Ecto neural progenitor cell (in vitro differentiated cells): Measurements from ENCODE around the gene GOLGA6L7.
A peak's percentile ranks its signal among the peaks of the same experiment; 100 is the strongest.
"Not testable (repeated sequence)": the region's sequence is repeated elsewhere in the genome, so short reads cannot be mapped to it uniquely, and the experiment has no call there.

Source experiments
- DNase-seq: peaks from one replicate; pipeline ENCODE4 v3.0.0-alpha.2; 2018; ENCODE audit warnings: low spot score

Gene GOLGA6L7, protein sequence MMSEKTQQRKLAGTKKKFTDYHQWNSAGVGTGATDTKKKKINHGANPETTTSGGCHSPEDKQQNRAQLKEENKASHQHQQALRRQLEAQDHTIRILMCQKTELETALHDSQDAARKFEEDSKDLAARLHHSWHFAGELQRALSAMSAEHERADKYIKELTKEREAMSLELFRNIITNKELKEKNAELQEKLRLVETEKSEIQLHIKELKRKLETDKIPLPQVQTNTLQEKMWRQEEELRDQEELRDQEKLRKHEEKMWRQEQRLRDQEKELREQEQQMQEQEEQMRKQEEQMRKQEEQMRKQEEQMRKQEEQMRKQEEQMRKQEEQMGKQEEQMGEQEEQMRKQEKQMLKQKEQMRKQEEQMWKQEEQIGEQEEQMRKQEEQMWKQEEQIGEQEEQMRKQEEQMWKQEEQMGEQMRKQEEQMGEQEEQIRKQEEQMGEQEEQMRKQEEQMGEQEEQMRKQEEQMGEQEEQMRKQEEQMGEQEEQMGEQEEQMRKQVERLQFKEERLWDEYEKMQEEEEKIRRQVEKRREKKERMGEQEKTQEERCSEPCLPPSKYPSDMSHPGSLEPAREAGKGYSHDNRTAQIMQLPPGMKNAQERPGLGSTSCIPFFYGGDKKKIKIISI

DNA sequence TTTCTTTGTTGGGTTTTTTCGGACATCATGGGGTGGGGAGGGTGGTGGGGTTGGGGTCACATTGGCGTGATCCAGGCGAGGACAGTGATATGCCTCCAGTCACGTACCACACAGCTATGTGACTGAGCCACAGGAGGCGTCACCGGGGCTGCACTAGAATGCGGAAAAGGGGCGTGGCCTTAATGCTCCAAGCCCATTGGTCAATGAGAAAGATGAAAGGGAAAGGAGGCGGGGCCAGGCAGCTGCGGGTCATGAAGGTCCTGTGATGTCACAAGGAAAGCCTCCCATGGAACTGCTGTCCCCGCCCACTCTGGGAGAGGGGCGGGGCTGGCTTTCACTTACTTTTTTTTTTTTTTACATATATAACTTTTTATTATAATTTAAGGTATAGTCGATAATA, at the start of gene GOLGA6L7:
GOLGA6L7 (minus strand) TSS at position 124 of the 400 bp plus-strand sequence; CDS start at position 29, 95 bp downstream.
- DNase-seq, result not testable (repeated sequence)

DNA sequence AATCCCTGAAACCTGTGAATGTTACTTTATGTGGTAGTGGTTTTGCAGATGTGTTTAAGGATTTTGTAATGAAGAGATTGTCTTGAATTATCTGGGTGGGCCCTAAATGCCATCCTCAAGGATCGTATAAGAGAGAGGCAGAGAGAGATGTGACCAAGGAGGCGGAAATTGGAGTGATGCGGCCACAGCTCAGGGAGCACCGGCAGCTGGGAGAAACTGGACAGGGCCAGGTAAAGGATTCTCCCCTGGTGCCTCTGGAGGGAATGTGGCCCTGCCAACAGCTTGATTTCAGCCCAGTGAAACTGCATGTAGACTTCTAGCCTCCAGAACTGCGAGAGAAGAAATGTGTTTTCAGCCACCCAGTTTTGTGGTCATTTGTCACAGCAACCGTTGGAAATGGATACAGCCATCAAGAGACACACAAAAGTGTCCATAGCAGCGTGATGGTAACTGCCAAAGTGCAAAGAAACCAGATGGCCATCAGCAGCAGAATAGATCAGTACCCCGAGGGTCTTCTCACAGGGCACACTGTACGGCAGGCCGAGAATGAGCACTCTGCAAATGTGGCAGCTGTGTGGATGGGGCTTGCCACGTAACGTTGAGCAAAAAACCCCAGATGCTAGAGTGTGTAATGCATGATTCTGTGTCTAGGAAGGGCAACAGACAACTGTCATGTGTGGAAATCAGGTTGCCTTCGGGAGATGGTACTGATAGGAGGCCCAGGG, 49.6 kb upstream of the GOLGA6L7 start:
- no peak for DNase-seq

DNA sequence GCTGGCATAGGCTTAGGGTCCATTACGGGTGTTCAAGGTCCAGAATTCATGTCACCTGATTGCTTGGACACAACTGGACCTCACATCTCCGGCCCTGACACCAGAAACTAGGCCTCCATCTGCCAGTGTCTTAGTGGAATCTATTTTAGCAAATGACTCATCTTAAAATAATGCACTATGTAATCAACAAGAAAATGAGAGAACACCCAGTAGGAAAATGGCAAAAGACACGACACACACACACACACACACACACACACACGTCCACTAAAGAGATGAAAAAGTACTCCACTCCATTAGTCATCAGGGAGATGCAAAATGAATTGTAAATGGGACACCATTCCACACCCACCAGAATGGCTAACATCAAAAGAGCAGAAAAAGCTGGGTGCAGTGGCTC, 48.5 kb upstream of the GOLGA6L7 start:
- no peak for DNase-seq

DNA sequence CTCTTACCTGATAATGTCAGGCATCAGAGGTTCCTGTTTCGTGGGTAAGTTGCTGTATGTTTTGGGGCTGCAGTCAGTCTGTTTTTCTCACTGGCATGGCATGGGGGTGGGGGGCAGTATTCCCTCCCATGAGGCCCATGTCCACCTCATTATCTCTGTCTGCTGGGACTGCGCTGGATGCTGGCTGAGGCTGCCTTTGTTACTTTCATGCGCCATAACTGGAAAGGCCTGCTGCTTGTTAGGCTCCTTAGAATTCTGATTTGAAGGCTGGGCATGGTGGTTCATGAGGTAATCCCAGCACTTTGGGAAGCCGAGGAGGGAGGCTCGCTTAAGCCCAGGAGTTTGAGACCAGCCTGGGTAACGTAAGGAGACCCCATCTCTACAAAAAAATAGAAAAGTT, 47.1 kb upstream of the GOLGA6L7 start:
- no peak for DNase-seq

DNA sequence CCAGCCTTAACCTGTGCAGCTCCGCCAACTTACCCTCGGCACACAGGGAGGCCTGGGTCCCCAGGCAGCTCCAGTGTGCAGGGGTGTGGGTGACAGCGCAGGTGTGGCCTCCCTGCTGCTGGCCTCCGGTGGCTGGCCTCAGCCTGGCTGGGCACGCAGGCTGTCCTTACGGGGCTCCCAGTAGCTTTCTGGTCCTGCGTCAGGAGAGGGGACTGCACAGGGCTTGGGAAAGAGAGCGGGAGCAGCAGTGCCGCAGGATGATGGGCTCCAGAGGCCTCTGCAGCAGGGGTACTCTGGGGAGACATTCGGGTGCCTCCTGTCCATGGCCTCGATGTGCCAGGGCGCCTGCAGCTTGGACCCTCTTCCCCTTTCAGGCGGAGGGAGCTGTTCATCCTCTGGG, 46.7 kb upstream of the GOLGA6L7 start:
- DNase-seq, result no peak

DNA sequence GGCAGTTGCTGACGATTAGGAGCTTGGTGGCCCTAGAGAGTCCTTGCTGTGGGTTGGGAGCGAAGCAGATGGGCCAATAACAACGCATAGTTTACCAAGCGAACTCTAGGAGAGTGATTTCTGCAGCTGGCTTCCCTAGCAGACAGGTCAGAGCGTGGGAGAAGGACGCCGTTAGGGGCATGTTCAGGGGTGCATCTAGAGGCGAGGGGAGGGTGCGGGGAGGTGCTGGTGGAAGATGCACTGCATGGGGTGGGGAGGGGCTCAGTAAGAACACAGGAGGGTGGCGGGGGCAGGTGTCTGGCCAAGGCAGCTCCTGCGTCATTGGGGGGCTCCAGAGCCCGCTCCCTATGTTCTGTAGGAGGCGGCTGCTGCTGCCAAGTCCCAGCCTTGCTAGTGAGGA, 46.2 kb upstream of the GOLGA6L7 start:
- no peak for DNase-seq

DNA sequence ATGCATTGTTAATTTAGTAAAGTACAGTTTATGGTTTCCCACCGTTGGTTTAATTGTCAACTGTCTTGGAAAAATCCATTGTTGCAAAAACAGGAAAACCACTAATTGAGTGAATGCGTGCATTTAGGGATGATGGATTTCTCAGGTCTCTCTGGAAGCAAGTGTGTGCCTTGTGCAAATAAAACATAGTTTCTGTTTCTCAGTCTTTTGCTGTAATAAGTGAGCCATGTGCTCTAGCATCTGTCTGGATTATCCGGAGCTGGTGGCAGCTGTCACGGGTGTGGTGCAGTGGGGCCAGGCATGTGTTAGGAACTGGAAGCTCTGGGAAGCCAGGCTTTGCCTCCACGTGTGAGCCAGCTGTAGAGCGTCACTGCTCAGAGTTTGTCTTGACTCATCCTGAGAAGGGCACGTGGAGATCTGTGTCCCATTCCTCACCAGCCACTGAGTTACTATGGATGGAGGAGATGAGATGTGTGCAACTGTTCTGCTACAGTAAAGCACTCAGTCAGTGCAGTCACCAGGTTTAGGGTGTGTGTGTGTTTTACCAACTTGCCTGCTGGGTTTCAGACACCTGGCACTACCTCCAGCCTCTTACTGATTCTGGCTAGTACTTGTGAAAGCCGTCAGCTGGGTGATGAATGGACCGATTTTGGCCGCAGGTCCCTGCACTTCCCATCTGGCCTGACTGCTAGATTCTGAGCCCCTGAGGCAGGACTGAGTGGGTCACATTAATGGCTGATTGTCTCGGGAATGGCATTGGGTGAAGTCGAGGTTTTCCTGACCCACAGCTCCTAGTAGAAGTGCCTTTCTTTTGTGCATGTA, 44.6 kb upstream of the GOLGA6L7 start:
- DNase-seq, result no peak

DNA sequence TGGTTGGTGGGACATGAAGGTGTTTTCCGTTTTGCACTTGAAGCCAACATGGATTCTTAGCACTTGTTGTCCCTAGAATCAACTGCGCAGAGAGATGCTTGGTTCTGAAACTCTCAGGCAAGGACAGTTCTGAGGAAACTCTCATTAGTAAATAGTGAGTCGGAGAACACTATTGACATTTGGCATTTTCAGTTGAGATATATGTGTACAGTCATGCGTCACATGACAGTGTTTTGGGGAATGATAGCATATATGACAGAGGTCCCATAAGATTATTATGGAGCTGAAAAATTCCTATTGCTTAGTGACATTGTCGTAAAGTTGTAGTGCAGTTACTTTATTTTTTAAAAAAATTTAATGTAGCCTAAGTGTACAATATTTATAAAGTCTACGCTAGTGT, 43.1 kb upstream of the GOLGA6L7 start:
- DNase-seq, result no peak

DNA sequence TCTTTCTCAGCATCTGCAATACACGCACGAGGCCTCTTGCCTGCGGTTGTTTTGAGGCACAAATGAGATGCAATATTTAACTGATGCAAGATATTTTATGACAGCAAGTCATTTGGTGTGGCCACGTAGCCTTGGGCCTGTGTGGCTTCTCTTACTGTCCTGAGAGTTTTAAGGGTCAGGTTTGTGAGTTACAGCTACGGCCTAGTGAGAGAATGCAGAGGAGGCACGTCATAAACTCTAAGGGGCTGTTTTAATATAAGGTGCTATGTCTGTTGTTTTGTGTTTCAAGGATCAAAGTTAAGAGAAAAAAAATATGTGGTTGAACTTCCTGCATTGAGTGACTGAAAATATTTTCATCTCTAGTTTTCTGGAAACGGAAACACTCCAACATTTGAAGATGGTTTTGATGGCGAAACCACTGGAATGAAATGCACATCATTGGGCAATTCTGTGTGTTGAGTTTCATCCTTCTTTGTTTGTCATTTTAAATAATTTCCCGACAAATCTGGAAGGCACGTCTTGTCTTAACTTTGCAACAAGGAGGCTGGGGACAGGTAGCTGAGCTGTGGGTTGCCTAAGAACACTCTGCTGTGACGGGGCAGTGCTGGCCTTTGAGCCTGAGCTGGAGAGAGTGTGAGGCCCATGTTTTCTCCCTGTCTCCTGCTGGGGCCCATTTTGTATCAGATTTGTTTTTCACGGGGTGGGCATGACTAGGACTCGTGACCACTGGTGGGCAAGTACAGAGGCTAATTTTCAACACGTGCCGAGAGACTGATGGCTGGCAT, 42.5 kb upstream of the GOLGA6L7 start:
- DNase-seq, result no peak

DNA sequence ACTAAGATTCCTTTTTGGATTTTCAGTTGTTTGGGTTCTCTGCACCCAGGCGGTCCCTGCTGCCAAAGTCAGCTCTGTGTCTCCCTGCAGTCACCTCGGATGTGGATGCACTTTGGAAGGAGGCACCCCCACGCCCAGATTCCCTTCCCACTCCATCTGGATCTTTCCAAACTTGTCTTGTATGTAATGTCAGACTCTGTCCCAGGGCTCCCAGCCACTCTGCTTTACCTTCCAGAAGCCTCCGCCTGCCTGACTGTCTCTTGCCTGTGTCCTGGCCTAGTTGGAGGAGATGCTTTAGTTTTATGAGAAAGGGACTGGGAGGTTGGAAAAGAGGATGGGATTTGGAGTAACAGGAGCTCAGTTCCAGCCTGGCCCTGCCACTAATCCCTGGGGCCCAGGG, 41.8 kb upstream of the GOLGA6L7 start:
- DNase-seq, result not testable (repeated sequence)

DNA sequence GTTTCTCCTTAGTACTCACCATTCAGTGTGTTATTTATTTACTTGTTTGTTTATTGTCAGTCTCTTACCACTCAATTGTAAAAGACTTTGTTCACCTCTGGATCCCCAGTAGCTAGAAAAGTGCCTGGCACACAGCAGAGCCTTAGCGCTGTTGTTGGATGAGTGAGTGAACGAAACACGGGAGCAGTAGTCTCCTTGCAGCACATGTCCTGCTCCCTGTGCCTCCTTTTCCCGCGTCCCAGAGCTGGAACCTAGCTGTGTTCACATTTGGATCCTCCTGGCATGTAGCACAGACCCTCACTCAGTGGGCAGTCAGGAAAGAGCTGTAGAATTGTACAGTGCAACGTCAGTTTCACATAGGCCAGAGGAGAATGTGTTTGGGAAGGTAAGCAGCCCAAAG, 41.4 kb upstream of the GOLGA6L7 start:
- not testable (repeated sequence) for DNase-seq

DNA sequence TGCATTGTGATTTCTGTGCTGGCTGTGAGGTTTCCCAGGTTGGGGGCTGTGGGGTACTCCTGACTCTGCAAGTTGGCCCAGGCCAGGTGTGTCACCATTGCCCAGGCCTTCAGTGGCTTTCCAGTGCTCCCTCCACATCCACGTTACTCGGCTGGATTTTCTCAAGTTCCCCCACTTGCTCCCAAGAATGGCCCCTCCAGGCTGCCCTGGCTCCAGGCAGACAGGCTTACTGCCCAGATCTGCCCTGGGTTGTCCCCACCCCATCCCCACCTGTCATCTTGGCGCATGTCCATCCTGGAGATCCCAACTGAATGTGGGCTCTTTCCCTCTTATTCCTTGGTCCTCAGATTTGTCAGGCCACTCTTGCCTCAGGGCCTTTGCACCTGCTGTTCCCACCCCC, 40.9 kb upstream of the GOLGA6L7 start:
- no peak for DNase-seq

DNA sequence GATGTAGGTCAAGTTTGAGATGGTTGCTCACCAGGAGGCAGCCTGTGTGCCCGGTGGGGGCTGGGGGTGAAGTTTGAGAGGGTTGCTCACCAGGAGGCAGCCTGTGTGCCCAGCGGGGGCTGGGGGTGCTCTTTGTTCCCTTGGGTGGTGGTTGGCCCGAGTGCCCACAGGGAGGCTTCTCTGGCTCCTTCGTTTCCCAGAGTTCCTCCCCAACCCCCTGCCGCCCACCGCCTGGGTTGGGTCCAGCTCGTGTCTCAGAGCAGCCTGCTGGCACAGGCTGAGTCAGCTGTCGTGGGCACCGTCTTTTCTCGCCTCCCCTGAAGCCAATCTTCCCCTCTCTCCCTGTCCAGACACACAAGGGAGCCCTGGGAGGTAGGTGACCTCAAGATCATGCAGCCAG, 40.5 kb upstream of the GOLGA6L7 start:
- DNase-seq, result no peak

DNA sequence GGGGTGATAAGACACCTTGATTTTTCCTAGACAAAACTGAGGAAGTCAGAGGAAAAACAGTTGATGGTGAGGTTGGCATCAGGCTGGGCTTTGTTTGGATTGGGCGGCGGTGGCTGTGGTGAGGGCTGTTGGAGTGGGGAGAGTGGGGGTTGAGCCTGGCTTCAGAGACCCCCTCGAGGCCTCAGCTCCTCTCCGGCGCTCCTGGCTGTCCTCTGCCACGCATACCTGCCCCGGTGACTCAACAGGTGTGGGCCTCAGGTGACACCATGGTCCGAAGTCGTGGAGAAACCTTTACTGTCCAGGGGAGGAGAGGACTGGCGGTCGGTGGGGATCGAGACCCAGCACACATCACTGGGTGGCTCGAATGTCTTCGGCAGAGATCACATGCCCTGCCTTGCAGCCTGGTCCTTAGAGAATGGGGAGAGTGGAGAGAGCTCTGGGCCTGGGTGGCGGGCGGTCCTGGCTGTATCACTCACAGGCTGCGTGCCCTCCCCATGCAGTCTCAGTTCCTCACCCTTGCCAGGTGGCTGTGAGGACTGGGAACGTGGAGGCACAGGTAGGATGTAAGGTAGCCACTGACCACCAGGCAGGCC, 40.0 kb upstream of the GOLGA6L7 start:
- no peak for DNase-seq

DNA sequence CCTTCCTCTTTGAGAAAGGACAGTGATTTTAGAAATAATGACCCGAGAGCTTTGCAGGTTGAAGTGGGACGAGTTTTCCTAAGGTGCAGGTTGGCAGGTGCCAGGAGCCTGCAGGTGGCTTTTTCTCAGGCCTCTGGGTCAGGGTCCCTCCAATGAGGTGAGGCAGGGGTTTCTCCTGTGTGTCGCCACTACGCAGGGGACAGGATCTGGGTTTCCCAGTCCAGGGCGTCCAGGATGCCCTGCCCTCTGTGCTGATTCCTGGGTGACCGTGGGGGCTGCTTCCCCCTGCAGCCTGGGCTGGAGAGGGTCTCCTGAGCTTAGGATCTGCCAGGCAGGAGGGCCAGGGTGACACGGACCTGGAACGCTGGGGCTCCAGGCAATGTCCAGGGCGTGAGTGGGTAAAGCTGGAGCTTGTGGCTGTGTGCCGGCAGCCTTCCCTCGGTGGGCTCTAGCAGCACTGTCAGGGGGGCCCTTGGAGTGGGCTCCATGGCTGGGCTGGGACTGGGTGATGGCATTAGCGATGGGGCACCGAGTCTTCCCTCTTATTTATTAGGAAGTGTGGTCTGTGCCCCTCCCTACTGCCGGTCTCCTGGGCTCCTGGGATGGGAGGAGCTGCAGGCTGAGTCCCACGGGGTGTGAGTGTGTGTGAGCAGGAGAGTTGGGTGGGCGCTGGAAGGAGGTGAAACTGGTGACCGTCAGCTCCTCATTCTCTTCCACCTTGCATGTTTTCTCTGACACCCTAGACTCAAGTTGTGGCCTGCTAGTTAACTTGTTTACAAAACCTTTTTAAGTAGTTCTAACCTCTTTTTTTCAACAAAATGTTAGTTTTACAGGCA, 39.1 kb upstream of the GOLGA6L7 start:
- DNase-seq, result no peak

DNA sequence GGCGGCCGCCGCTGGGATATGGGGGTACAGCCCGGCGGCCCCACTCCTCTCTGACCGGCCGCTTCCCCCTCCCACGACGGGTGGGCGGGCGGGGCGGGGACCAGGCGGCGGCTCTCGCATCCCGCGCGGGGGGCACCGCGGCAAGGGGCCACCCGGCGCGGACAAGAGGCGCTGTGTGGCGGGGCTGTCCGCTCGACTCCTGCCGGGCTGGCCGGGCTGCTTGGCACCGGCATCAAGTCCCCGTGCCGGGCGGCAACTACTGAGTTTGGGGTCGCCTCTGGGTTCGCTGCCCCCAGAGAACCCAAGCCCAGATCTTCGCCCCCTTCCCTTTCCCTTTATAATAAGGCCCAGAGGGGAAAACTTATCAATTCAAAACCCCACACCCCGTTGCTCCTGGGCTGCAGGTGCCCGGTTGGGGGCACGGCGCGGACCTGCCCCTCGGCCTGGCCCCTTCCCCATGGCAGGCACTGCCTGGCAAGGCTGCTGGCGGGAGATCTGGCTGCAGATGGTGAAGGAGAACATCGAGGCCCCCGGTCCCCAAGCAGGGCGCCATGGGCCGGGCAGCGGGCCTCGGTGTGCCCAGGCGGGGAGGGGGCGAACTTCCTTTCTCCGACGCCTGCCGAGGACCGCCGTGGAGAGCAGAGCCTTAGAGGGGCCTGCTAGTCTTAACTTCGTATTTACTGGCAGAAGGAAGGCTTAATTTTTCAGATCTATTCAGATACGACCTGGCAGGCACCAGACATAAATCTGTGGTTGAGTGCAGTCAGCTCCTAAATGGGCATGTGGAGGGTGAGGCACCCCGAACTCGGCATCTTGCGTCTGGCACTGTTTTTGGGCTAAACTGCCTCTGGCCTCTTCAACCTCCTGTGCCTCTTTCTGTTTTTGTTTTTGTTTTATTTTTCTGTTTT, 38.2 kb upstream of the GOLGA6L7 start:
- no peak for DNase-seq

DNA sequence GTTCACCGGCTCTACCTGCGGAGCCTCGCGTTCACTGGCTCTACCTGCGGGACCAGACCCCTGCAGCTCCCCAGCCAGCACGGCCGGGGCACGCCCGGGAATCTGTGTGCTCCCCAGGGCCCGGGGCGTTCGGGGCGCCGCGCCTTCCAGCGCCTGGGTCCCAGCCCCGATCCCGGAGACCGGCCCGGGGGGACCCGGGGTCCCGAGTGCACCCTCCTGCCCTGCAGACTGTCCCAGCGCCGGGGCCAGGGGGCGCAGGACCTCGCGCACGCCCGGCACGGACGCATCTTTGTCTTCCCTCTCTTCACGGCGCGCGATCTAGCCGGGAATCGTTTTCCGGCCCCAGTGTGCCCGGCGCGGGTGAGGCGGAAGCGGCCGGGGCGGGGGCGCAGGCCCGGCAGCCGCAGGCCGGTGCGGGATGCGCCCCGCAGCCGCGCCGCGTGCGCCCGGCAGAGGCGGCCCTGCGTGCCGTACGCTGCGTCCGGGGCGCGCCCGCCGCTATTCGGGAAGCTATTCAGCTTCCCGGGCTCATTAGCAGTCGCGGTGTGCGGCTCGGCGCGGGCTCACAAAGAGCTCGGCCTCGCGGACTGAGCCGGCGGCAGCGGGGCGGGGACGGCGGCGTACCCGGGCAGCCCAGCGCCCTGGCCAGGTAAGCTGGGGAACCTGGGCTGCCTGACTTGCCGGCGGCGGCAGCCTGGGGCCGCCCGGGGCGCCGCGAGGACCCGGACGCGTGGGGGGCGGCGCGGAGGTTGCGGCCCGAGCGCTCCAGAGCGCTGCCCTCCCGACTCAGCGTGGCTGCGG, 37.4 kb upstream of the GOLGA6L7 start, which contains the start of gene APBA2:
APBA2 (plus strand) TSS at position 345 of the 801 bp plus-strand sequence. CDS start 167,911 bp downstream, outside the sequence.
- peak; percentile 79 for DNase-seq

DNA sequence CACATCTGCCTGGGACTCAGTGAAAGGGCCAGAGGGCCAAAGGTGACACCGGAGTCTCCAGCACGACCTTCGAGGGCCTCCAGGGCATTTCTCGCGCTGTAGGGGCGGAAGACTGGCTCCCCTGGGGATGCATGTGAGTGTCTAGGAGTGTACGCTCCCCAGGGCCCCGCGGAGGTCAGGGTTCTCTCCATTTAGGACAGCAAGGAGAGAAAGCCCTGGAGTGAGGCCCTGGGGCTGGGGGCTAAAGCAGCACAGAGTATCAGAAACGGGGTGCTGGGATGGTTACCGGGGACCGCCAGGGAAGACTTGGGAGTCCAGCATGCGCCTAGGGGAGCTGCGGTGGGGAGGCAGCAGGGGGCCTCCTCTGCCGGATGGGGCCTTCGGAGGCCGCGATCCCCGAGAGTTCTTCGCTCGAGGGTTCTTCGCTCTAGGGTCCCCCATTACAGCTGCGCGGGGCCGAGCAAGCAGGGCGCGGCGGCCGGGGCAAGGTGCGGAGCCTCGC, 36.7 kb upstream of the GOLGA6L7 start:
- no peak for DNase-seq
